ENCODE measurements around the gene RXFP3.
"Not testable (repeated sequence)": the region's sequence is repeated elsewhere in the genome, so short reads cannot be mapped to it uniquely, and the experiment has no call there.

Gene RXFP3

DNA sequence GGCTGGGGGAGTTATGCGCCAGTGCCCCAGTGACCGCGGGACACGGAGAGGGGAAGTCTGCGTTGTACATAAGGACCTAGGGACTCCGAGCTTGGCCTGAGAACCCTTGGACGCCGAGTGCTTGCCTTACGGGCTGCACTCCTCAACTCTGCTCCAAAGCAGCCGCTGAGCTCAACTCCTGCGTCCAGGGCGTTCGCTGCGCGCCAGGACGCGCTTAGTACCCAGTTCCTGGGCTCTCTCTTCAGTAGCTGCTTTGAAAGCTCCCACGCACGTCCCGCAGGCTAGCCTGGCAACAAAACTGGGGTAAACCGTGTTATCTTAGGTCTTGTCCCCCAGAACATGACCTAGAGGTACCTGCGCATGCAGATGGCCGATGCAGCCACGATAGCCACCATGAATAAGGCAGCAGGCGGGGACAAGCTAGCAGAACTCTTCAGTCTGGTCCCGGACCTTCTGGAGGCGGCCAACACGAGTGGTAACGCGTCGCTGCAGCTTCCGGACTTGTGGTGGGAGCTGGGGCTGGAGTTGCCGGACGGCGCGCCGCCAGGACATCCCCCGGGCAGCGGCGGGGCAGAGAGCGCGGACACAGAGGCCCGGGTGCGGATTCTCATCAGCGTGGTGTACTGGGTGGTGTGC lies at the start of gene RXFP3:
Gene RXFP3 (plus strand): TSS at position 6 of the 636 bp plus-strand sequence. CDS start 355 bp downstream, at position 361.
- DNase-seq = no peak

- no peak for DNase-seq
These were observed 48.9 kb upstream of the RXFP3 start for GRCh38 chr5:33887268-33887667.

- DNase-seq = no peak
These were observed 47.6 kb upstream of the RXFP3 start for GRCh38 chr5:33888587-33888986.

GRCh38 chr5:33890131-33891032 lies 45.8 kb upstream of the RXFP3 start:
- DNase-seq = no peak

- no peak for DNase-seq
These were observed 44.8 kb upstream of the RXFP3 start for GRCh38 chr5:33891446-33891787.

GRCh38 chr5:33891788-33892619 lies 44.2 kb upstream of the RXFP3 start, which contains the start of gene ADAMTS12:
Gene ADAMTS12 (minus strand): TSS chr5:33891990. CDS start chr5:33891856, 134 bp downstream.
- DNase-seq = no peak

GRCh38 chr5:33892620-33893137 lies 43.5 kb upstream of the RXFP3 start:
- no peak for DNase-seq

GRCh38 chr5:33894566-33894965 lies 41.6 kb upstream of the RXFP3 start:
- no peak for DNase-seq

DNA sequence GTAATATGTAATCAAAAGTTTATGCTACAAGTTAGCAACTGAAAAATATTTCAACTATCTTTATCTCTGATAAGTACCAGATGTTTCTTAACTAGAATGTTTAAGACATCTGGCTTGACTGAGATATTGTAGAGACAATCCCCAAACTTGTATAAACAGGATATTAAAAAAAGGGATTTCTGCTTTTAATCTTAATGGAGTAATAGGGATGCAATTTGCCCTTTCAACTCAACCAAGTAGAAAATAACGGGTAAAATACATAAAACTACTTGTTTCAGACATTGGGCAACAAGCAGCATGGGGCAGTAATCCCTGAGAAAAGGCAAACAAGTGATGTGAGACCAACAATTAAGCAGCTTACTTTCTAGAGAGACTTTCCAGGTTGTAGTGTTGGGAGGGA lies 35.0 kb upstream of the RXFP3 start:
- no peak for DNase-seq

DNA sequence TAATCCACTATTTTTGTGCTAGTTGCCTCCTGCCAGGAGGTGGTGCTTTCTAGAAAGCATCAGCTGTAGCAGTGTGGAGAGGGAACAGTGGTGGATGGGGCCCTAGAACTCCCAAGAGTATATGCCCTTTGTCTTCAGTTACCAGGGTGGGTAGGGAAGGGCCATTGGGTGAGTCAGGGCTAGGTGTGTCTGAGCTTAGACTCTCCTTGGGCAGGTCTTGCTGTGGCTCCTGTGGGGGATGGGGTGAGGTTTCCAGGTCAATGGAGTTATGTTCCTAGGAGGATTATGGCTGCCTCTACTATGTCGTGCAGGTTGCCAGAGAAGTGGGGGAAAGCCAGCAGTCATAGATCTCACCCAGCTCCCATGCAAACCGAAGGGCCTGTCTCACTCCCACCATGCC lies 33.1 kb upstream of the RXFP3 start:
- no peak for DNase-seq

- no peak for DNase-seq
These were observed 30.8 kb upstream of the RXFP3 start for GRCh38 chr5:33905381-33905780.

GRCh38 chr5:33906248-33906647 lies 29.9 kb upstream of the RXFP3 start:
- DNase-seq = not testable (repeated sequence)

GRCh38 chr5:33914844-33915243 lies 21.3 kb upstream of the RXFP3 start:
- not testable (repeated sequence) for DNase-seq

DNA sequence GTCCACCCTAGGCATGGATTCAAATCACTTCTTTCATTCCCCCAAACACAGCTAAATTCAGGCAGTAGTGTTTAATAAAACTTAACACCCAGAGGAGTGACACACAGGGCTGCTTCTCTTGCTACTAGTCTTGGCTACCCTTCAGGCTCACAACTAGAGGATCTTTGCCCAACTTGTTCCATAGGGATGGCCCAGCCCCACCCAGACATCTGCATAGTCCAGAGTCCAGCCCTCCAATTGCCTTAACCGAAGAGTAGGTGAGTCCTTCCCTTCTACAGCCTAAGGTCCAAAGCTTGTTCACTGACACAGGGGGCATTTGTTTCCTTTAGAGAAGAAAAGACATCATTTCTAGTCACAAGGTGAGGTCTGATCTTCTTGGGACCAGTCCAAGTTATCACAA lies 15.2 kb upstream of the RXFP3 start:
- DNase-seq = no peak

DNA sequence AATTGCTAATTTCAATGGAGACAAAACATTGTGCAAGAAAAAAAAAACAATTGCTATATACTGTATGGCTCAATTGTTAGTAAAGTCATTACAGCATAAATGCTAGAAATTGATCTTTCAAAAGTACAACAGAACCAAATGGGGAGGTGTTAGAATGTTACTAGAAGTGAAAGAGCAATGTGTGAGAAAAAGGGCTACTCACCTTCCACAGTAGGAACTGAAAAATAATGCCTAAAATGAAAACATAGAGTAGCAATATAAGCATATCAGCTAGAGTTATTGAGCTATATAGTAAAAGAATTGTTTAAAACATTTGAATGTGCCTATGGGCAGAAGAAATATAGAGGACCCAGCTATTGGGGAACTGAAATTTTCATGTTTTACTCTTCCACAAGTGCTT lies 10.9 kb upstream of the RXFP3 start:
- no peak for DNase-seq

DNA sequence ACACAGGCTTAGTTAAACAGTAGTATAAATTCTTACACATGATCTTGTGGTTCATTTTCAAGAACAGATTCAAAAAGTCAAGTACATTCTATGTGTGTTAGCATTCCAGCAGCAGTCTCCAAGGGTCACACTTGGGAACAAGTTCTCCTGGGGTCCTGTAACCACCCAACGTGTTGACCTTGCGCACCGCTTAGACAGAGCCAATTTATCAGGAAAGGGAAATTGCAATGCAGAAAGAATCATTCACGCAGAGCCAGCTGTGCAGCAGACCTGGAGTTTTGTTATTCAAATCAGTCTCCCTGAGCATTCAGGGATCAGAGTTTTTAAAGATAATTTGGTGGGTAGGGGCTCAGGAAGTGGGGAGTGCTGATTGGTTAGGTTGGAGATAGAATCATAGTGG lies 8.5 kb upstream of the RXFP3 start:
- DNase-seq = no peak

- no peak for DNase-seq
These were observed 7.9 kb upstream of the RXFP3 start for GRCh38 chr5:33928283-33928682.

DNA sequence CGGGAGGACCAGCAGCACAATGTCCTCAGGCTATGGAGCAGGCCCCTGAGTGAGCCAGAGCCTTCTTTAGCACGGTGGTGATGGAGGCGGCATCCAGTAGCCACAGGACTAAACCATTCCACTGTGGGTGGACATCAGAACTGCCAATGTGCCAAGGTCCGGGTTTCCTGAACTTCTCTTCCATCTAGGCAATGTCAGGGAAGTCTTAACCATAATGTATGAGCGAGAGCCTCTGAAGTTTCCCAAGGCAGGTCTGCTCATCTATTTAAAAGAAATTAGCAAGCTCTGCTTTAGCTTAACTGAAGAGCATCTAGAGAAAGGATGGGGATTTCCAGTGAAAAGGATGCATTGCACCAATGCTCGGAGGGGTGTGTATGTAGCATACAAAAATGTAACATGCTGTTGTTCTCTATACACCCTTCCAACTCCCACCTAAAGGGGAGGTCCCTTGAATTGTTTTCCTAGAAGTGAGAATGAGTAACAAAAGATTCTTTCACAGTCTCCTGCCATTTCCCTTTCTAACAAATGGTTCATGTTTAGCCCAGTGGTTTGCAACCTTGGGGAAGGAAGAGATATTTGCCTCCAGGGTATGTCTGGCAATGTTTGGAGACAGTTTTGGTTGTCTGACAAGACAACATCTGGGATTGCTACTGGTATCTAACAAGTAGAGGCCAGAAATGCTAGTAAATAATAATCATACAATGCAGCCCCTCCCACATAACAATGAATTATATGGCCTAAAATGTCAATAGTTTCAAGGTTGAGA lies 6.1 kb upstream of the RXFP3 start:
- no peak for DNase-seq

DNA sequence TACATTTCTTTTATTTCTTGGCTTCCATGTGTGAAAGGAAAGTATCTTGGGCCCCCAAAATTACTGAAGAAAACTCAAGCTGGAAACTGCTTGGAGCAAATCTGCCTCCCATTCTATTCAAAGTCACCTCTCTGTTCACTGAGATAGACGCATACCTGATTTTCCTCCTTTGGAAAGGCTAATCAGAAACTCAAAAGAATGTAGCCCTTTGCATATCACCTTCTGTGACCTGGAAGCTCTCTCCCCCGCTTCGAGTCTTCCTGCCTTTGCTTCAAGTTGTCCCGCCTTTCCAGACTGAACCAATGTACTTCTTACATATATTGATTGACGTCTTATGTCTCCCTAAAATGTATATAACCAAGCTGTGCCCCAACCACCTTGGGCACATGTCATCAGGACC lies 5.0 kb upstream of the RXFP3 start:
- DNase-seq = no peak

- no peak for DNase-seq
These were observed 2.4 kb upstream of the RXFP3 start for GRCh38 chr5:33933723-33934169.

DNA sequence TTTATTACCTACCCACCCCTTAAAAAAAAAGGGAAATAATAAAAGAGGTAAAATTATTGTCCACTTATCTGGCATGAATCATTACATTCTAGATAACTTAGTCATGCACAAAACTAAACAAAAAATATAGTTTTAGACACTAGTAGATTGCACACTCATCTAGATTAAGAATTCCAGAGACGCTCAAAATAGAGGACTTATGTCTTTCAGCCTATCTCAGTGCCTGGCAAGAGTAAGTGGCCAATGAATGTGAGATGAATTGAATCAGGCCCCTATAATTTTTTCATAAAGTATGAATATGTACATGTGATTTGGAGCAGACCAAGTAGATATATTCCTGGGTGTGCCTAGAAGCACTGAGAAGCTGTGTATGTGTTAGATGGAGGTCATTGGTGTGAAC lies 2.0 kb upstream of the RXFP3 start:
- DNase-seq = no peak

DNA sequence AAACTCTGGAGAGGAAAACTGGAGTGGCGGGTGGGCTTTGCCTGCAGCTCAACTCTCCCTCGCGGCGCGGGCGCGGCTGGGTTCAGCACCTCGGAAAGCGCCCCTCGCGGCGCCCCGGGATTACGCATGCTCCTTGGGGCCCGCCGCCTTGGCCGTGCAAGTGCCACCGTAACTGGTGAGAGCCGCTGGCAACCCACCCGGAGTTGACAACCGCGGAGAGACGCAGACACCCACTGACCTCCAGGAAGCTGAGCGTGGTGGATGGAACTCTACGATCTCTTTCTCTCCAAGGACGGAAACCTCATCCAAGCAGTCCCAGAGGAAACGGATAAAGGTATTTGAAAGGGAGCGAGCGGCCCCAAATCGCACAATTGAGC lies 194 bp upstream of the RXFP3 start:
- peak in 1 of 2 donors; percentile 14 for DNase-seq

All from CD4-positive, alpha-beta T cell treated with Interleukin-1 beta for 1 hour (primary cell).